Measurements from ENCODE around the gene ZNF230.

GRCh38 chr19:44042147-44042546 is 39.4 kb downstream of the ZNF230 start:
- TF ChIP-seq, protein P1, sequence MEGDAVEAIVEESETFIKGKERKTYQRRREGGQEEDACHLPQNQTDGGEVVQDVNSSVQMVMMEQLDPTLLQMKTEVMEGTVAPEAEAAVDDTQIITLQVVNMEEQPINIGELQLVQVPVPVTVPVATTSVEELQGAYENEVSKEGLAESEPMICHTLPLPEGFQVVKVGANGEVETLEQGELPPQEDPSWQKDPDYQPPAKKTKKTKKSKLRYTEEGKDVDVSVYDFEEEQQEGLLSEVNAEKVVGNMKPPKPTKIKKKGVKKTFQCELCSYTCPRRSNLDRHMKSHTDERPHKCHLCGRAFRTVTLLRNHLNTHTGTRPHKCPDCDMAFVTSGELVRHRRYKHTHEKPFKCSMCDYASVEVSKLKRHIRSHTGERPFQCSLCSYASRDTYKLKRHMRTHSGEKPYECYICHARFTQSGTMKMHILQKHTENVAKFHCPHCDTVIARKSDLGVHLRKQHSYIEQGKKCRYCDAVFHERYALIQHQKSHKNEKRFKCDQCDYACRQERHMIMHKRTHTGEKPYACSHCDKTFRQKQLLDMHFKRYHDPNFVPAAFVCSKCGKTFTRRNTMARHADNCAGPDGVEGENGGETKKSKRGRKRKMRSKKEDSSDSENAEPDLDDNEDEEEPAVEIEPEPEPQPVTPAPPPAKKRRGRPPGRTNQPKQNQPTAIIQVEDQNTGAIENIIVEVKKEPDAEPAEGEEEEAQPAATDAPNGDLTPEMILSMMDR (IDR thresholded peaks at IDR 0.05), result no peak
- no peak for TF ChIP-seq POLR2A (IDR thresholded peaks at IDR 0.05)
